Breast epithelium (tissue), 3 donors: ENCODE measurements around the gene RGS18.

Experiments used
- POLR2AphosphoS5 ChIP-seq, 3 donors: sonication (generic); formaldehyde crosslinking; IDR thresholded peaks; one replicate each; pipeline ENCODE4 v1.6.1; 2017; ENCODE audit warnings: antibody characterized with exemption in 3 of 3
- TF ChIP-seq, protein P1 (sequence below), 3 donors: fragments of 450-650 bp; IDR thresholded peaks; one replicate each; pipeline ENCODE4 v1.5.1; 2016 to 2017; ENCODE audit warnings: antibody characterized with exemption in 3 of 3, mild to moderate bottlenecking in 3 of 3, moderate library complexity in 3 of 3

- TF ChIP-seq, protein P1, sequence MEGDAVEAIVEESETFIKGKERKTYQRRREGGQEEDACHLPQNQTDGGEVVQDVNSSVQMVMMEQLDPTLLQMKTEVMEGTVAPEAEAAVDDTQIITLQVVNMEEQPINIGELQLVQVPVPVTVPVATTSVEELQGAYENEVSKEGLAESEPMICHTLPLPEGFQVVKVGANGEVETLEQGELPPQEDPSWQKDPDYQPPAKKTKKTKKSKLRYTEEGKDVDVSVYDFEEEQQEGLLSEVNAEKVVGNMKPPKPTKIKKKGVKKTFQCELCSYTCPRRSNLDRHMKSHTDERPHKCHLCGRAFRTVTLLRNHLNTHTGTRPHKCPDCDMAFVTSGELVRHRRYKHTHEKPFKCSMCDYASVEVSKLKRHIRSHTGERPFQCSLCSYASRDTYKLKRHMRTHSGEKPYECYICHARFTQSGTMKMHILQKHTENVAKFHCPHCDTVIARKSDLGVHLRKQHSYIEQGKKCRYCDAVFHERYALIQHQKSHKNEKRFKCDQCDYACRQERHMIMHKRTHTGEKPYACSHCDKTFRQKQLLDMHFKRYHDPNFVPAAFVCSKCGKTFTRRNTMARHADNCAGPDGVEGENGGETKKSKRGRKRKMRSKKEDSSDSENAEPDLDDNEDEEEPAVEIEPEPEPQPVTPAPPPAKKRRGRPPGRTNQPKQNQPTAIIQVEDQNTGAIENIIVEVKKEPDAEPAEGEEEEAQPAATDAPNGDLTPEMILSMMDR (IDR thresholded peaks at IDR 0.05): no peak
- TF ChIP-seq POLR2AphosphoS5 (IDR thresholded peaks at IDR 0.05): no peak
These were observed 43.0 kb downstream of the RGS18 start for GRCh38 chr1:192201303-192201702.
